ENCODE measurements around the gene FMN1. TPM values are rescaled to one million over a fixed set of nuclear protein-coding genes. Genes with fewer than 3 reads are reported as not detected.

FMN1 gene
- total and polyA plus RNA-seq, 2 experiments from 2014 or later, result 0.93 to 2.2 TPM

DNA sequence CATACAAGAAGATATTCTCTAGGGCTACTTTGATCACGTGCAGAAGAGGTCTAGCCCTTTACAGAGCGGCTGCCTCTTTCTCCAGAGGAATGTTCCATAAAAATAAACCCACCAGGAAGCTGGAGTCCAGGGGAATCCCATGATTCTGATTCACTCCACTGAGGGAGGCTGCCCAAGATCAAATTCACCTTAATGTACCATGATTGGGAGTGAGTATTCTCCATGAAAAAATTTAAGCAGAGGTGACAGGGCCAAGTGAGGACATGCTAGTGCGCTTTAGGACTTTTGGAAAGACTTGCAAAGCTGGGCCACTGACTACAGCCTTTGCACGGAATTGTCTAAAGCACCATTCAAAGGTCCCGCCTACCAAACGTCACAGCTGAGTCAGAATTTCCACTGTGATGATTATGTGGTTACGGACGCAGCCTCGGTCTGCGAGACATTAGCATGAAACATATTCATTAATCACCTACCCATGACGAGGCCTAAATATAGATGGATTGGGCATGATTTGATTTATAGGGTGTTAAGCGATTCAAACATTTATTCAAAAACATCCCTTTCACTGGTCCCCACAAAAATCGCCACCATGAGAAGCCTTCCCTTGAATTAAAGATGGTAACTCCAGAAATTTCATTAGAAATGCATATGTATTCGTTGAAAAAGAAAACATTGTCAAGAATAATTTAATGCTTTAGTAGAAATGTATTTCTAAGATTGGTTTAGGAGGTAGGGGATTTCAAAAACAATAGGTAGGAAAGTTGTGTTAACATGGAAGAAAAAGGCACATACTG lies 324.1 kb downstream of the FMN1 start:
- no peaks in the 10 kb centered on the region for H4K20me1 ChIP-seq (ENCODE audit: insufficient read depth)
- H3K4me2 ChIP-seq (ENCODE audit: unreplicated experiment), result no peak overlapping the region
- H3K36me3 ChIP-seq (ENCODE audit: low read depth), result no peaks in the 10 kb centered on the region
- peak overlapping the region; percentile 88 for H3K27ac ChIP-seq
- peak overlapping the region; percentile 56 for H3K9ac ChIP-seq
- peaks cover 59% of the 10 kb centered on the region for H3K4me1 ChIP-seq (ENCODE audit: insufficient read depth)
- peak; percentile 90 for DNase-seq
- H3K4me3 ChIP-seq, result no peak overlapping the region
- no peaks in the 10 kb centered on the region for H3K27me3 ChIP-seq (replicated peaks; ENCODE audit: insufficient read depth)
- TF ChIP-seq EZH2 (IDR thresholded peaks at IDR 0.05; ENCODE audit: insufficient read depth, poor library complexity, severe bottlenecking), result no peak
- TF ChIP-seq EZH2phosphoT487 (IDR thresholded peaks at IDR 0.05; ENCODE audit: insufficient read depth, low read depth), result no peak
- WGBS, 2 experiments (ENCODE audit: low coverage in 1 of 2, low lambda C conversion rate in 2 of 2, missing lambda C conversion rate in 2 of 2), result 57 to 61% methylated on average over 14 of the region's 14 CpGs
- H2AFZ ChIP-seq, result no peak overlapping the region
- 0 out of 2 replicates have a peak, but pooled peaks cover 7% of the 10 kb centered on the region for H3K79me2 ChIP-seq (ENCODE audit: insufficient read depth)
- H3F3A ChIP-seq (ENCODE audit: insufficient read depth), result peaks cover 42% of the 10 kb centered on the region
- in situ Hi-C loops (cut with MboI), result no loop called here
- no peaks in the 10 kb centered on the region for H3K9me2 ChIP-seq (ENCODE audit: insufficient read depth)
- no peaks in the 10 kb centered on the region for H3K9me3 ChIP-seq (ENCODE audit: low read depth)

DNA sequence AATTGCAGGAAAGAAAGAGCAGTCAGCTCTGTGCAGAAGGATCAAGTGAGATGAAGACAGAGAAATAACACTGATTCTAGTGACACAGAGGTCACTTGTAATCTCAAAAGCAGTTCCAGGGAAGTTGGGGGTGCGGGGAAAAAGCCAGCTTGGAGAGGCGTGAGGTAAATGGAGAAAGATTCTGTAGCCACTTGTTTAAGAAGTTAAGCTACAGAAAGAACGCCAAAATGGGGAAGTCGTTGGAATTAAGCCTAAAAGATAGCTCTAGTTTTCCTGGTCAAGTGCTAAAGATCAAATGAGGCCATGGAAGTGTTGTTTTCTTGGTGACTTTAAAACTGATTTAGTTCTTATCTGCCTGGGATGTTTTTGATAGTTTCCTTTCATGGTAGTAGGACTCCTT lies 324.7 kb downstream of the FMN1 start:
- H3F3A ChIP-seq (ENCODE audit: insufficient read depth), result peaks cover 42% of the 10 kb centered on the region
- TF ChIP-seq EZH2phosphoT487 (IDR thresholded peaks at IDR 0.05; ENCODE audit: insufficient read depth, low read depth) (no peak), EZH2 (IDR thresholded peaks at IDR 0.05; ENCODE audit: insufficient read depth, poor library complexity, severe bottlenecking) (no peak)
- no peaks in the 10 kb centered on the region for H4K20me1 ChIP-seq (ENCODE audit: insufficient read depth)
- H3K79me2 ChIP-seq (ENCODE audit: insufficient read depth), result 0 out of 2 replicates have a peak, but pooled peaks cover 7% of the 10 kb centered on the region
- H3K27ac ChIP-seq, result peak overlapping the region; percentile 88
- in situ Hi-C loops (cut with MboI), result no loop called here
- no peaks in the 10 kb centered on the region for H3K27me3 ChIP-seq (replicated peaks; ENCODE audit: insufficient read depth)
- H3K9ac ChIP-seq, result peak overlapping the region; percentile 56
- no peak overlapping the region for H3K4me2 ChIP-seq (ENCODE audit: unreplicated experiment)
- H2AFZ ChIP-seq, result no peak overlapping the region
- H3K9me3 ChIP-seq (ENCODE audit: low read depth), result no peaks in the 10 kb centered on the region
- no peaks in the 10 kb centered on the region for H3K9me2 ChIP-seq (ENCODE audit: insufficient read depth)
- peaks cover 59% of the 10 kb centered on the region for H3K4me1 ChIP-seq (ENCODE audit: insufficient read depth)
- H3K36me3 ChIP-seq (ENCODE audit: low read depth), result no peaks in the 10 kb centered on the region
- WGBS, 2 experiments (ENCODE audit: low coverage in 1 of 2, low lambda C conversion rate in 2 of 2, missing lambda C conversion rate in 2 of 2), result 98 to 100% methylated on average over 4 of the region's 4 CpGs
- no peak overlapping the region for H3K4me3 ChIP-seq
- no peak for DNase-seq

DNA sequence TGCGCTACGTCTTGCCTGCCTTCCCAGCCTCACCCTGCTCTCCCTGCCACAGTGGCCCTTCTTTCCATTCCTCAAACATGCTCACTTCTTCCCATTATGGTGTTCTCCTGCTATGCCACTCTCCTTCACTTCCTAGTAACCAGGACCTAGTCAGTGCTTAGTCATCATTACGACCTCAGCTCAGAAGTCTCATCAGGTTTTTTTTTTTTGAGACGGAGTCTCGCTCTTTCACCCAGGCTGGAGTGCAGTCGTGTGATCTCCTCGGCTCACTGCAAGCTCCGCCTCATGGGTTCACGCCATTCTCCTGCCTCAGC lies 327.2 kb downstream of the FMN1 start:
- H3K36me3 ChIP-seq (ENCODE audit: low read depth), result no peaks in the 10 kb centered on the region
- H3K9me2 ChIP-seq (ENCODE audit: insufficient read depth), result no peaks in the 10 kb centered on the region
- peak; percentile 92 for DNase-seq
- no peak overlapping the region for H3K4me3 ChIP-seq
- 0 out of 2 replicates have a peak, but pooled peaks cover 7% of the 10 kb centered on the region for H3K79me2 ChIP-seq (ENCODE audit: insufficient read depth)
- peaks cover 28% of the 10 kb centered on the region for H3F3A ChIP-seq (ENCODE audit: insufficient read depth)
- no peaks in the 10 kb centered on the region for H3K27me3 ChIP-seq (replicated peaks; ENCODE audit: insufficient read depth)
- TF ChIP-seq EZH2 (IDR thresholded peaks at IDR 0.05; ENCODE audit: insufficient read depth, poor library complexity, severe bottlenecking) (no peak), EZH2phosphoT487 (IDR thresholded peaks at IDR 0.05; ENCODE audit: insufficient read depth, low read depth) (no peak)
- peaks cover 62% of the 10 kb centered on the region for H3K4me1 ChIP-seq (ENCODE audit: insufficient read depth)
- in situ Hi-C loops (cut with MboI), result no loop called here
- WGBS, 2 experiments (ENCODE audit: low coverage in 1 of 2, low lambda C conversion rate in 2 of 2, missing lambda C conversion rate in 2 of 2), result 19 to 22% methylated on average over 9 of the region's 9 CpGs
- peak overlapping the region; percentile 45 for H3K4me2 ChIP-seq (ENCODE audit: unreplicated experiment)
- H3K9me3 ChIP-seq (ENCODE audit: low read depth), result no peaks in the 10 kb centered on the region
- H3K9ac ChIP-seq, result peak overlapping the region; percentile 73
- H2AFZ ChIP-seq, result peak overlapping the region; percentile 50
- H4K20me1 ChIP-seq (ENCODE audit: insufficient read depth), result no peaks in the 10 kb centered on the region
- H3K27ac ChIP-seq, result peak overlapping the region; percentile 94

DNA sequence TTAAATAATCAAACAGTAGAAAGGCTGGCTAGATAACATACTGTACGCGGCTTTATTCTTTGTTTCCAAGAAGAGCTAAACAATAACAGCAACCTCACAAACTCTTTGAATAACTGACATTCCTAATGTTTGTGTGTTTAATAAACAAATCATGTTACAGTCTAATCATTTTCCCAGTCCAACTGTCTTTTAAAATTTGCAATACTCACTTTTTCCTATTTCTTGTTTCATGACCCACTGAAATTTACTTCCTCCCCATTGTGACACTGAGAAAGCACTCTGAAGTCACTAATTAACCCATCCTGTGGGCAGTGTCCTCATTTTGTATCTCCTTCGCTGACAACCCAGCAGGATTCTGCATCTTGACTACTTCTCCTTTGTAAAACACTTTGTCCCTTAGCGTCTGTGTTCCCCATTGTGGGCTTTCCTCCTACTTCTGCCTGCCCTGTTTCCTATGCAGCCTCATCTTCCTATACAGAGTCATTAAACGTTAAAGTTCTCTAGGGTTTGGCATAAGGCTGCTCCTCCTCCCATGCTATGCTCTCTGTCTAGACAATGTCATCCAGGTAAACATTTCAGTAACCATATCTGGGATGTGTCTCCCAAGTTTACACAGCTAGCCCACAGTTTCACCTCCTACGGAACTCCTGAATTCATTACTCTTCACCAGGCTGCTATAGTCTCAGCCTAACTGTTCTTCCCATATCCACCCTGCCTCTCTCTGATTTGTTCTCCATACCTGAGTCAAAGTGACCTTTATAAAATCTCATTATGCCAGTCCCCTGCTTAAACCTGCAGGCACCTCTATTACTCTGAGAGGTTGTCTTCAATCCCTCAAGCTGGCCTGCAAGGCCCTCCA lies 327.8 kb downstream of the FMN1 start:
- Histone ChIP-seq H2AFZ (peak overlapping the region; percentile 50), H3K9ac (peak overlapping the region; percentile 73), H3K9me2 (ENCODE audit: insufficient read depth) (no peaks in the 10 kb centered on the region), H3K27ac (peak overlapping the region; percentile 94), H3F3A (ENCODE audit: insufficient read depth) (peaks cover 27% of the 10 kb centered on the region), H4K20me1 (ENCODE audit: insufficient read depth) (no peaks in the 10 kb centered on the region), H3K4me3 (no peak overlapping the region), H3K9me3 (ENCODE audit: low read depth) (no peaks in the 10 kb centered on the region), H3K4me1 (ENCODE audit: insufficient read depth) (peaks cover 62% of the 10 kb centered on the region), H3K4me2 (ENCODE audit: unreplicated experiment) (peak overlapping the region; percentile 45), H3K36me3 (ENCODE audit: low read depth) (no peaks in the 10 kb centered on the region), H3K79me2 (ENCODE audit: insufficient read depth) (0 out of 2 replicates have a peak, but pooled peaks cover 7% of the 10 kb centered on the region), H3K27me3 (replicated peaks; ENCODE audit: insufficient read depth) (no peaks in the 10 kb centered on the region)
- TF ChIP-seq EZH2phosphoT487 (IDR thresholded peaks at IDR 0.05; ENCODE audit: insufficient read depth, low read depth) (no peak), EZH2 (IDR thresholded peaks at IDR 0.05; ENCODE audit: insufficient read depth, poor library complexity, severe bottlenecking) (no peak)
- in situ Hi-C loops (cut with MboI), result no loop called here
- 32 to 36% methylated on average over 6 of the region's 6 CpGs for WGBS, 2 experiments (ENCODE audit: low coverage in 1 of 2, low lambda C conversion rate in 2 of 2, missing lambda C conversion rate in 2 of 2)
- DNase-seq, result peak; percentile 56
